Measurements from ENCODE around the gene KCNG2.

DNA sequence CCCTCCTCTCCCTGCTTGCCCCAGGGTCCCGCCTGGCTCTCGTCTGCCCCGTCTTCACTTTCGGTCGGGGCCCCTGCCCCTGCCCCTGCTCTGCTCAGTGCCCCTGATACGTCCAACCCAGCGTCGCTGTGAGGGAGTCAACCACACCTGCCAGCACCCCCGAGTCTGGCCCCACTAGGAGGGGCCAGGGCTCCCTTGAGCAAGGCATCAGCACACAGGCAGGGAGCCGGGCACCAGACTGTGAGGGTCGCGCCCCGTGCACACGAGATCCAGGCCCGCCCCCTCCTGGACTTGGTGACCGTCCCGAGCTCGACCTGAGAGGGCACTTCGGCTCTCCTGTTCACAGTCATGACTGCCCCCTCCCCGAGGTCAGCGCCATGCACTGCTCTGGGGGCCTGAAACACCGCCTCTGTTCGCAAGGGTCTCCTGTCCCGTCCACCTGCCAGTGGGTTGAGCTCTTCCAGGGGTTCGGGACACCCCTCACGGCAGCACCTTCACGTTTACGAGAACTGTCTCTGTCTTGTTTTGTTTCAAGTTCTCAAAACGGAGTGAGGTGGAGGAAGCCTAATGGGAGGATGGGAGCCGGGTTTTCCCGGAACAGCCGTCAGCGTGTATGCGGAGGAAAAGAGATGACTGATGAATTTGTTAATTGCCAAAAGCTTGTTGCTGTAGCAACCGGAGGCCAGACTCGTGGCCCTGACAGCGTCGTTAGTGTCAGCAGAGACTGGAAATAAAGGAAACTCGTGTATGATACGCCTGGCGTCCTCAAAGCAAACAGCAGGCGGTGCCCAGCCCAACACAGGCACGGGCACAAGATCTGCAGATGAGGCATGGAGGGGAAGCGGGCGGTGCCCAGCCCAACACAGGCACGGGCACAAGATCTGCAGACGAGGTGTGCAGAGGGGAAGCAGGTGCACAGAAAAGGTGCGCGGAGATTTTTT is 48.2 kb upstream of the KCNG2 start:
- TF ChIP-seq, protein P1, sequence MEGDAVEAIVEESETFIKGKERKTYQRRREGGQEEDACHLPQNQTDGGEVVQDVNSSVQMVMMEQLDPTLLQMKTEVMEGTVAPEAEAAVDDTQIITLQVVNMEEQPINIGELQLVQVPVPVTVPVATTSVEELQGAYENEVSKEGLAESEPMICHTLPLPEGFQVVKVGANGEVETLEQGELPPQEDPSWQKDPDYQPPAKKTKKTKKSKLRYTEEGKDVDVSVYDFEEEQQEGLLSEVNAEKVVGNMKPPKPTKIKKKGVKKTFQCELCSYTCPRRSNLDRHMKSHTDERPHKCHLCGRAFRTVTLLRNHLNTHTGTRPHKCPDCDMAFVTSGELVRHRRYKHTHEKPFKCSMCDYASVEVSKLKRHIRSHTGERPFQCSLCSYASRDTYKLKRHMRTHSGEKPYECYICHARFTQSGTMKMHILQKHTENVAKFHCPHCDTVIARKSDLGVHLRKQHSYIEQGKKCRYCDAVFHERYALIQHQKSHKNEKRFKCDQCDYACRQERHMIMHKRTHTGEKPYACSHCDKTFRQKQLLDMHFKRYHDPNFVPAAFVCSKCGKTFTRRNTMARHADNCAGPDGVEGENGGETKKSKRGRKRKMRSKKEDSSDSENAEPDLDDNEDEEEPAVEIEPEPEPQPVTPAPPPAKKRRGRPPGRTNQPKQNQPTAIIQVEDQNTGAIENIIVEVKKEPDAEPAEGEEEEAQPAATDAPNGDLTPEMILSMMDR (conservative IDR thresholded peaks at IDR 0.05; ENCODE audit: low read depth, low read length) = no peak
- TF ChIP-seq BHLHE40 (IDR thresholded peaks at IDR 0.05; ENCODE audit: low read depth, low read length) (no peak), MAZ (IDR thresholded peaks at IDR 0.05; ENCODE audit: borderline replicate concordance, low read depth, low read length) (no peak), RFX5 (IDR thresholded peaks at IDR 0.05; ENCODE audit: low read depth, low read length) (no peak), FOS (IDR thresholded peaks at IDR 0.05; ENCODE audit: low read depth, low read length) (no peak), CEBPB (IDR thresholded peaks at IDR 0.05; ENCODE audit: low read depth, low read length) (no peak), RAD21 (IDR thresholded peaks at IDR 0.05; ENCODE audit: low read length) (no peak), SMC3 (IDR thresholded peaks at IDR 0.05; ENCODE audit: low read depth, low read length) (no peak), MXI1 (IDR thresholded peaks at IDR 0.05; ENCODE audit: borderline replicate concordance, low read depth, low read length) (no peak), MAFK (IDR thresholded peaks at IDR 0.05; ENCODE audit: low read depth, low read length) (no peak), POLR2A (IDR thresholded peaks at IDR 0.05; ENCODE audit: low read depth, low read length) (no peak), RCOR1 (IDR thresholded peaks at IDR 0.05; ENCODE audit: insufficient replicate concordance, low read length) (no peak)
- TF ChIP-seq, protein P2, sequence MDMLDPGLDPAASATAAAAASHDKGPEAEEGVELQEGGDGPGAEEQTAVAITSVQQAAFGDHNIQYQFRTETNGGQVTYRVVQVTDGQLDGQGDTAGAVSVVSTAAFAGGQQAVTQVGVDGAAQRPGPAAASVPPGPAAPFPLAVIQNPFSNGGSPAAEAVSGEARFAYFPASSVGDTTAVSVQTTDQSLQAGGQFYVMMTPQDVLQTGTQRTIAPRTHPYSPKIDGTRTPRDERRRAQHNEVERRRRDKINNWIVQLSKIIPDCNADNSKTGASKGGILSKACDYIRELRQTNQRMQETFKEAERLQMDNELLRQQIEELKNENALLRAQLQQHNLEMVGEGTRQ (IDR thresholded peaks at IDR 0.05; ENCODE audit: low read depth, low read length) = no peak
- TF ChIP-seq, protein P3, sequence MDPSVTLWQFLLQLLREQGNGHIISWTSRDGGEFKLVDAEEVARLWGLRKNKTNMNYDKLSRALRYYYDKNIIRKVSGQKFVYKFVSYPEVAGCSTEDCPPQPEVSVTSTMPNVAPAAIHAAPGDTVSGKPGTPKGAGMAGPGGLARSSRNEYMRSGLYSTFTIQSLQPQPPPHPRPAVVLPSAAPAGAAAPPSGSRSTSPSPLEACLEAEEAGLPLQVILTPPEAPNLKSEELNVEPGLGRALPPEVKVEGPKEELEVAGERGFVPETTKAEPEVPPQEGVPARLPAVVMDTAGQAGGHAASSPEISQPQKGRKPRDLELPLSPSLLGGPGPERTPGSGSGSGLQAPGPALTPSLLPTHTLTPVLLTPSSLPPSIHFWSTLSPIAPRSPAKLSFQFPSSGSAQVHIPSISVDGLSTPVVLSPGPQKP (IDR thresholded peaks at IDR 0.05; ENCODE audit: borderline replicate concordance, low read depth, low read length) = no peak

Measured in IMR-90 (cell line).